ENCODE measurements around the gene TRIM61.
"Not testable (repeated sequence)": the region's sequence is repeated elsewhere in the genome, so short reads cannot be mapped to it uniquely, and the experiment has no call there.

Gene TRIM61

DNA sequence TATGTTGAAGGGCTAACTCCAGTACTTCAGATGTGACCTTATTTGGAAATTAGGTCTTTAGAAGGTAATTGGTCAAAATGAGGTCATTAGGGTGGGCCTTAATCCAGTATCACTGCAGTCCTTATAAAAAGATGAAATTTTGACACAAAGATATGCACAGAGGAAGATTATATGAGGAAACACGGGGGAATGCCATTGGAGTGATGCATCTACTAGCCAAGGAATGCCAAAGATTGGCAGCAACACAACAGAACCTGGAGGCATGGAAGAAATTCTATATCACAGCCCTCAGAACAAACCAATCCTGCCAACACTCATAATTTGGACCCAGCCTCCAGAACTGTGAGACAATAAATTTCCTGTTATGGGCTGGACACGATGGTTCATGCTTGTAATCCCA lies 17.6 kb downstream of the TRIM61 start:
- Mint-ChIP-seq H3K27ac (no peak overlapping the region), H3K4me1 (peaks cover 29% of the 10 kb centered on the region), H3K36me3 (ENCODE audit: low read depth) (peaks cover 5% of the 10 kb centered on the region), H3K4me3 (no peak overlapping the region), H3K27me3 (ENCODE audit: low read depth) (peaks cover 3% of the 10 kb centered on the region), H3K9me3 (no peaks in the 10 kb centered on the region)
- TF ChIP-seq, protein P1, sequence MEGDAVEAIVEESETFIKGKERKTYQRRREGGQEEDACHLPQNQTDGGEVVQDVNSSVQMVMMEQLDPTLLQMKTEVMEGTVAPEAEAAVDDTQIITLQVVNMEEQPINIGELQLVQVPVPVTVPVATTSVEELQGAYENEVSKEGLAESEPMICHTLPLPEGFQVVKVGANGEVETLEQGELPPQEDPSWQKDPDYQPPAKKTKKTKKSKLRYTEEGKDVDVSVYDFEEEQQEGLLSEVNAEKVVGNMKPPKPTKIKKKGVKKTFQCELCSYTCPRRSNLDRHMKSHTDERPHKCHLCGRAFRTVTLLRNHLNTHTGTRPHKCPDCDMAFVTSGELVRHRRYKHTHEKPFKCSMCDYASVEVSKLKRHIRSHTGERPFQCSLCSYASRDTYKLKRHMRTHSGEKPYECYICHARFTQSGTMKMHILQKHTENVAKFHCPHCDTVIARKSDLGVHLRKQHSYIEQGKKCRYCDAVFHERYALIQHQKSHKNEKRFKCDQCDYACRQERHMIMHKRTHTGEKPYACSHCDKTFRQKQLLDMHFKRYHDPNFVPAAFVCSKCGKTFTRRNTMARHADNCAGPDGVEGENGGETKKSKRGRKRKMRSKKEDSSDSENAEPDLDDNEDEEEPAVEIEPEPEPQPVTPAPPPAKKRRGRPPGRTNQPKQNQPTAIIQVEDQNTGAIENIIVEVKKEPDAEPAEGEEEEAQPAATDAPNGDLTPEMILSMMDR (IDR thresholded peaks at IDR 0.05; ENCODE audit: unreplicated experiment in 3 of 3) = no peak

DNA sequence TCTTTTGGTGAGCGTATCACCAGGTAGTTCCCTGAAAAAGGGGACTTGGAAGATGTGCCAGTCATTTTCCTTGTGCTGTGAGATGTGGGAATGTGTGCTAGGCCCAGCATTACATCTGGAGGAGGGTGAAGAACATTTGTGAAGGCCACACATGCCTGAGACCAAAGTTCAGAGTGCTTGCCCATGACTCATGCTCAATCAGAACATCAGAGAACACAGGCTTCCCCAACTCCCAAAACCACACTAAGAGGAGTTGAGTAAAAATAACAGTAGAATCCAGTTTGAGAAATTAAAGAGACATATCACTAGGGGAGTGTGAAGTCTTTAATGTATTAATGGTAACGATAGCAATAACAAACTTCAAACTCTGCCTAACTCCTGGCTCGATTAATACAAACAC lies 18.0 kb downstream of the TRIM61 start:
- not testable (repeated sequence) for H3K27me3 Mint-ChIP-seq (ENCODE audit: low read depth); H3K9me3 Mint-ChIP-seq; H3K36me3 Mint-ChIP-seq (ENCODE audit: low read depth); H3K4me3 Mint-ChIP-seq; H3K27ac Mint-ChIP-seq
- peaks cover 29% of the 10 kb centered on the region for H3K4me1 Mint-ChIP-seq

DNA sequence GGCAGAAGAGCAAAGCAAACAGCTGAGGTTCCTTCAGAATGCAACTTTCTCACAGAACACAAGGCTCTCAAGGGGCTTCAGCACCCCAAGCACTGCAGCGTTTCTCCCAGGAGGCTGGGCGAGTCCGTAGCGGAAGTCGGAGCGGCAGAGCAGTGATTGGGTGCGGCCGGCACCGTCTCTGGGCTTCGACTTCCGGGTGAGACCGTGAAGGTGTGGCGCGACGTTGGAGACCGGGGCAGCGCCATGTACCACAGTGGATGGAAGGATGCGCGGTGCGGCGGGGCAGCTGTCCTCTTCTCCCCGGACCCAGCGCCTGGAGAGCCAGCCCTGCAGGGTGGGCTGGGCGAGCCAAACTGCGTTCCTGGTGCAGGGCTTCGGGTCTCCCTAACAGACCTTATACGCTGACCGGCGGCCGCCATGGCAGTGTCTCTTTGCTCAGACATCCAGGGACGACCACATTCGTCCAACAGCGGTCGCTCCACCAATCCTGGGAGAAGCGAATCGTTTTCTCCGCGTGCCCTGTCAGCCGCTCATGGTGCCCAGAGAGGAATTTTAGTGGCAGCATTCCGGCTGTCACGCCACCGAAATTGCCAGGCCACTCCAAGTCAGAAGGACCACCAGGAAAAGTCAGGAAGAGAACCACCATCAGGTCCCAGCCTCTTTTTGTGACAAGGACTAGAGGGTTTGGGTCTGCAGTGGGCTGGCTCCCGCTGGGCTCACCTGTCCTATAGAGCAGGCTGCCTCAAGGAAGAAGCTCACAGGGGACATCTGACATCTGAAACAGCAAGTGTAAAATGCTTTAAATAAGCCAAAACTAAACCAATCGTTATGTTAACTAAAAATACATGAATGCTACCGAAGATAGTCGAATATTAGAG lies 20.5 kb downstream of the TRIM61 start:
- Mint-ChIP-seq H3K27me3 (ENCODE audit: low read depth) (peaks cover 6% of the 10 kb centered on the region), H3K4me1 (peaks cover 29% of the 10 kb centered on the region), H3K9me3 (no peaks in the 10 kb centered on the region), H3K27ac (peak overlapping the region; percentile 77 to 92 (median 90)), H3K4me3 (peak overlapping the region; percentile 94 to 98 (median 97)), H3K36me3 (ENCODE audit: low read depth) (peaks cover 5% of the 10 kb centered on the region)
- TF ChIP-seq, protein P1 (IDR thresholded peaks at IDR 0.05; ENCODE audit: unreplicated experiment in 3 of 3) = no peak

DNA sequence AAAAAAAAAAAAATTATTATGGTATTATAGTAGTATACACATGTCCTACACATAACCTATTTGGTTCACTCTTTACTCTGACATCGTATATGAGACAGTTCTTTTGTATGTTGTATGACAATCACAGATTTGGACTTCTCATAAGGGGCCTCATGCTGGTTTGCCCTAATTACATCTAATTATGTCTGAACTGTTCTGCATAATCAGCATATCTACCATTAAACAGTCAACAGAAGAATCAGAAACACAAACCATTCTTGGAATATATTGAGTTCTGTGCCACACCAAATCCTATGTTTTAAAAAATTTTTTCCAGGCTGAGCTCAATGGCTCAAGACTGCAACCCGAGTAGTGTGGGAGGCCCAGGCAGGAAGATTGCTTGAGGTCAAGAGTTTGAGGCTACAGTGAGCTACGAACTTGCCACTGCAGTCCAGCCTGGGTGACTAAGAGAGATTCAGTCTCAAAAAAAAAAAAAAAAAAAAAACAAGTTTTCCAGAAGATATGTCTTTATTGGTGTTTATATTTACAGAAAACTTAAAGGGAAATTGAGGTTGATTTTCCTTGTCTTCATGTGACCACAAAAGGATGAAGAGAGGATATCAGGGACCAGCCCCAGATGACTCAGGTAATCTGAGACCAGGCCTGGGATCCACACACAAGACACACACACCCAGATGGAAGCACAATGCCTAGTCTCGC lies 22.2 kb downstream of the TRIM61 start:
- Mint-ChIP-seq H3K36me3 (ENCODE audit: low read depth) (peaks cover 5% of the 10 kb centered on the region), H3K9me3 (no peaks in the 10 kb centered on the region), H3K27ac (no peak overlapping the region), H3K4me1 (peaks cover 29% of the 10 kb centered on the region), H3K4me3 (peak overlapping the region; percentile 78 to 97 (median 94)), H3K27me3 (ENCODE audit: low read depth) (peaks cover 6% of the 10 kb centered on the region)
- TF ChIP-seq, protein P1 (IDR thresholded peaks at IDR 0.05; ENCODE audit: unreplicated experiment in 3 of 3) = no peak

DNA sequence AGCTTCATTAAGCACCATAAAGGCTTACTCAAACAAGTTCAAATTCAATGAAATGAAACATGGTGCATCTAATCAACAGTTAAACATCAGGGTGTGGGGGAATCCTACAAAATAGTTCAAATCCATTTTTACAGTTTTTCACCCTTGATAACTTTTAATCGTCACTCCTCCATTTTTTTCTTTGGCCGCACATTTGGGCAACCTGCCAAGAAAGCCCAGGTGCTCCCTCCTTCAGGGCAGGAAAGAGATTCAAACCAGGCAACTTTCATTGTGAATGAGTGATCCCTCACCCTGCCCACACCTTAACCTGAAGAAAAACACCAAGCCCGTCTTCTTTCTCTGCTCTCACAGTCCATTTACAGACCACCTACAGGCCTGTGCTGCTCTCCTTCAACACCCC lies 24.9 kb downstream of the TRIM61 start:
- Mint-ChIP-seq H3K36me3 (ENCODE audit: low read depth) (no peaks in the 10 kb centered on the region), H3K9me3 (no peaks in the 10 kb centered on the region), H3K27ac (no peak overlapping the region), H3K4me3 (no peak overlapping the region), H3K27me3 (ENCODE audit: low read depth) (peaks cover 10% of the 10 kb centered on the region), H3K4me1 (peaks cover 16% of the 10 kb centered on the region)
- TF ChIP-seq, protein P1 (IDR thresholded peaks at IDR 0.05; ENCODE audit: unreplicated experiment in 3 of 3) = no peak

DNA sequence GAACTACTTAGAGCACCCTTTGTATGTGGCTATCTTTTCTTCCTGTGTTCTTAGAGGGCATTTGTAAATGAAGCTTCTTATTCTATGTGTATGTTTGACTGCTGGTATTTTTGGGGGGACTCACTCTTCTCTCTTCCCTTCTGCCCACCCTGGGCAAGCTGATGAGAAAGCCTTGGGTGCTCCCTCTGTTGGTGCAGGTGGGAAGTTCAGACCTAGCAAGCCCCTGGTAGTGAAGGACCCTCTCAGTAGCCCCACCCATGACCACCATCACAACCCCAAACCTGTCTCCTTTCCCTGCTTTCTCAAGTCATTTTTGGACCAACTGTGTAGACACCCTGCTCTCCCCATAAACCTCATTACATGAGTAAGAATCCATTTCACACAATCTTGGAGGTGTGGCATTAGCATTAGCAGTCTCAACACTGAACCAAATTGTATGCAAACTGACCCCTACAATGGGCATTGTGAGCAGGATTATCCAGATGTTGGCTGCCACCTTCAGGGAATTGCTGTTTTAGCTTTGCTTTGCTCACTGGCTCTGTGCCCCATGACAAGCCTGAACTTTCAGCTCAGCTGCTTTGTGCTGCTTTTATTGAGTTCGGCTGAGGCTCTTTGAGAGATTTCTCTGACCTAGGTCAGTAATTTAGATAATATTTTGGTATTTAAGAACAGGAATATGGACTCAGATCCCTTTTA lies 27.9 kb downstream of the TRIM61 start:
- Mint-ChIP-seq H3K27me3 (ENCODE audit: low read depth) (peaks cover 18% of the 10 kb centered on the region), H3K4me1 (no peaks in the 10 kb centered on the region), H3K4me3 (no peak overlapping the region), H3K9me3 (no peaks in the 10 kb centered on the region), H3K36me3 (ENCODE audit: low read depth) (no peaks in the 10 kb centered on the region), H3K27ac (no peak overlapping the region)
- TF ChIP-seq, protein P1 (IDR thresholded peaks at IDR 0.05; ENCODE audit: unreplicated experiment in 3 of 3) = no peak

Data from nephron (organoid).